Renal cortex interstitium (tissue), 11 donors: ENCODE results near the gene GRK3. TPM values are rescaled to one million over a fixed set of nuclear protein-coding genes. Genes with fewer than 3 reads are reported as not detected.
"Not testable (repeated sequence)": the region's sequence is repeated elsewhere in the genome, so short reads cannot be mapped to it uniquely, and the experiment has no call there.

Experiments
- DNase-seq, 11 donors: peaks; one replicate each; pipeline ENCODE4 v3.0.0-alpha.2; 2013; ENCODE audit warnings: low read depth in 9 of 11, low spot score in 4 of 11; ENCODE audit errors: extremely low read depth in 1 of 11
- polyA plus RNA-seq, 3 donors: library from polyadenylated mRNA; unstranded; fragments of 120-200 nt; gene quantifications; one replicate each; pipeline ENCODE4 v1.2.1, GENCODE V29; 2013; ENCODE audit not compliant: insufficient read length in 3 of 3

GRK3 gene
- polyA plus RNA-seq, 3 donors, result 9.3 to 10.7 (median 9.6) TPM

DNA sequence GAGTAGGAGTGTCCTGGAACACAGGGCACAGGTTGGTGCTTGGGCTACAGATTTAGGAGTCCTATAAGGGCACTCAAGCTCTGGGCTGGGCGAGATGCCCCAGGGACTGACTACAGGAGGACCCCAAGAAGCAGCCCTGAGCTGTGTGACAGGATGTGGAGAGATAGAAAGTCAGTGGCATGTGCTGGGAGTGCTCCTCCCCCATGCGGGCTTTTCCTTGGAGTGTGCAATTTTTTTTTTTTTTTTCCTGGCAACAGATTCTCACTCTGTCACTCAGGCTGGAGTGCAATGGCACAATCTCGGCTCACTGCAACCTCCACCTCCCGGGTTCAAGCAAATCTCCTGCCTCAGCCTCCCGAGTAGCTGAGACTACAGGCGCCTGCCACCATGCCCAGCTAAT is 144.0 kb downstream of the GRK3 start:
- DNase-seq, result not testable (repeated sequence)

DNA sequence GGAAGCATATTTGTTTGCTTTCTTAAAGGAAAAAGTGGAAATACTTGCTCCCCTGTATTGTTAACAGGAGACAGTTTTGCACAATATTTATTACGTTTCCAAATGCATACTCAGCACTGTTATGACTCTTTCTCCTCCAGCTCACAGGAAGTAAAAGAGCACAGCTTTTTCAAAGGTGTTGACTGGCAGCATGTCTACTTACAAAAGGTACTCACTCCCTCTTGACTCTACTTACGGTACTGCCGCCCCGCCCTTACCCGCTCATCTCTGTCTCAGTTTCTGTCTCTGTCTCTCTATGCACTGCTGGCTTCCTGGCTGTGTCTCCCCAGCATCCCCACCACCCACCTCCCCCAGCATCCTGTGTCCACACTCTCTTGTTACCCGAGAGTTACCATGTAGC is 145.3 kb downstream of the GRK3 start:
- DNase-seq, result no peak

GRCh38 chr22:25710501-25710900 is 146.0 kb downstream of the GRK3 start:
- no peak for DNase-seq

- no peak for DNase-seq
These were observed 147.0 kb downstream of the GRK3 start for GRCh38 chr22:25711491-25711890.

DNA sequence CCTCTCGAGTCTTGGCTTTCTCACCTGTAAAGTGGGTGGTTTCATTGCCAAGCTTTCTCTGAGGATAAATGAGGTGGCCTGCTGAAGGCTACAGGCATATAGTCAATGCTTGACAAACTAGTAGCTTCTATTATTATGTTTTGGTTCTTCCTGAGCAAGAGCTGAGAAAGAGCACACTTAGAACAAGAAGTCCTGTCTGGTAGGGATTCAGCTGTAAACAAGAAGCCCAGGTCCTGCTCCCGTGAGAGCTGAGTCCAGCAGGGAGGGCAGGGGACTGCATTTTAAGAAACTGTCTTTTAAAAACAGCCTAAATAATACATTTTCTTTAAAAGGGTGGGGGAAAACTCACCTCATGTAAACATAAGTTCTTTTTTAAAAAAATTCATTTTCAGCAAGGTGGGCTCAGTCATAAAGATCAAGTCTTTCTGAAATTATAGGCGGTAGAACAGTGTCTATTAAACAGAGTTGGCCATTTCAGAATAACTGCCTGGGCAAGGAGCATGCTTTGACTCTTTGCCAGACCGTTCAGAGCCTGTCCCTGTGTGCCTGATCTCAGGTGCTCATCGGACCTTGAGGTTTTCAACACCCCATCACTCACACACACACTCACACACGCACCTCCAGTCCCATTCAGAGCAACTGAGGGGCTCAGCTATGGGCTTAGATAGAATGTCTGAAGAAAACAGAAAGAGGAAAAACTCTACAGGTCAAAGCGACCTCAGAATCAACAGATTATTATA is 148.4 kb downstream of the GRK3 start:
- DNase-seq, result no peak

- DNase-seq, result no peak
These were observed 149.6 kb downstream of the GRK3 start for GRCh38 chr22:25714070-25714469.

DNA sequence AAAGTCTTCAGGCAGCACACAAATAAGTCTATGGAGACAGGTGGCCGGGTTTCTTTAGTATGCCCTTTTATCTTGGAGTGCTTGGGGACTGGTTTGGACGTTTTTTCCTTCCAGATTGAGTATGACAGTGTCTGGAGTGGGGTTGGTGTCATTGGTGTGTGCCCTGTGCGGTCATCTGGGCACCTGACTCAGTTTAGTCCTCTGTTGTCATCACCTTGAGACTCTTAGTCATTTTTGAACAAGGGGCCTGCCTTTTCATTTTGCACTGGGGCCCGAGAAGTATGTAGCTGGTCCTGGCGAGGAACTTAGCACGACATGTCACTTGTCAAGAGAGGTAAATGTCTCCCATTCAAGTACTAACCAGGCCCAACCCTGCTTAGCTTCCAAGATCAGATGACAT is 150.3 kb downstream of the GRK3 start:
- DNase-seq, result no peak

DNA sequence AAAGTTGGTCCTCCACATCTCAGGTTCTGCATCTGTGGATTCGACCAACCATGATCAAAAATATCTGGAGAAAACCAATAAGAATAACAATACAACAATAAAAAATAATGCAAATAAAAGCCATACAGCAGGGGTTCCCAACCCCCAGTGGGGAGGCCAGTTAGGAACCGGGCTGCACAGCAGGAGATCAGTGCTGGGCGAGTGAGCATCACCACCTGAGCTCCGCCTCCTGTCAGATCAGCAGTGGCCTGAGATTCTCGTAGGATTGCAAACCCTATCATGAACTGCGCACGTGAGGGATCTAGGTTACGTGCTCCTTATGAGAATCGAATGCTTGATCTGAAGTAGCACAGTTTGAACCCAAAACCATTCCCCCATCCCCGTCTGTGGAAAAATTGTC is 152.2 kb downstream of the GRK3 start:
- DNase-seq, result no peak

GRCh38 chr22:25718135-25718840 is 153.8 kb downstream of the GRK3 start:
- DNase-seq, result no peak

- no peak for DNase-seq
These were observed 157.7 kb downstream of the GRK3 start for GRCh38 chr22:25722223-25722622.

DNA sequence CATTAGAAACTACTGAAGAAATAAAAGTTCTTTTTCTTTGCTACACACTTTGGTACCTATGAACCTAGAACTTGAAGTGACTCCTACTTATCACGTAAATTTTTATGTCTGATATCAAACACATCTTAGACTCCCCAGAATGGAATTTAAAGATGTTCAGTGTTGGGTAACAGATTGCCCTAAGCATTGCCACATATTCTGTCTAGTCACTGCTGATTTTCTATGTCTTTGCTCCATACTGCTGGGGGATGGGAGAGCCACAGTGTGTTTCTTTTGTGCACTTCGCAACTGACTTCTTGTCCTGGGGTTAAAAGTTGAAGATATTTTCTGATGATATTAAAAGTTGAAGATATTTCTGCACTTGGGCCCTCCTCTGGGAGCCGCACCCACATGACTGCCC is 158.2 kb downstream of the GRK3 start:
- no peak for DNase-seq

DNA sequence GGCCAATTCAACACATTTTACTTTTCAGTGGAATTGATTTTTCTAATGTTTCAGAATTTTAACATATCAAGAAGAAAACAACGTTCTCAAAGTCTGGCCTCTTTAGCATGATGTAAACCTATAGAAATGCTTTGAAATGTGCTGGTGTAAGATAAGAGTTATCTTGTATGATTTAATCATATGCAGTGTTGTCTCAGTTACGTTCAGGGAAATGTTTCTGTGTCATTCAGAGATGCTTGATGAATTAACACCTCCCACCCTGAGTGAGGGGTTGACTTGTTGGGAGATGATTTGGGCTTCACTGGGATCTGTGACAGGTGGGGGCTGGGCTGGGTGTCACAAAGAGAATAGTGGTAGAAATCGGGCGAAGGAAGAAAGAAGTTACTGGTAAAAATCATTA is 161.8 kb downstream of the GRK3 start:
- no peak for DNase-seq

DNA sequence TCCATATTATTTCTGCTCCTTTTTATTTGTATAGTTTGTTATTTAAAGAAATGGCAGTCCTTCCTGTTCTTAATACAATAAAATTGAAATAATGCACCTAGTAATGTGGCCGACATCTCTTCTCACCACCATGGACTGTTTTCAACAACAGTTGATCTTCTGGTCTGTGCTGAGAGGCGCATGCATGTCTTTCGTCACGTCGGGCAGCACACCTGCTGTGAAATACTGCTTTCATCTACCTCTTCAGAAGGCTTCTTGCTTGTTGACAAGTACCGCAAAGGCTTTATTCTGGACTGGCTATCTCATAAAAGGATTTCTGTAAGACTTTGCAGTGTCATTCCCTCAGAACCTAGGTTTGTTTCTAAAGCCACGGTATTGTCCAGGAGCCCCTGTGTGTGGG is 163.6 kb downstream of the GRK3 start:
- no peak for DNase-seq

DNA sequence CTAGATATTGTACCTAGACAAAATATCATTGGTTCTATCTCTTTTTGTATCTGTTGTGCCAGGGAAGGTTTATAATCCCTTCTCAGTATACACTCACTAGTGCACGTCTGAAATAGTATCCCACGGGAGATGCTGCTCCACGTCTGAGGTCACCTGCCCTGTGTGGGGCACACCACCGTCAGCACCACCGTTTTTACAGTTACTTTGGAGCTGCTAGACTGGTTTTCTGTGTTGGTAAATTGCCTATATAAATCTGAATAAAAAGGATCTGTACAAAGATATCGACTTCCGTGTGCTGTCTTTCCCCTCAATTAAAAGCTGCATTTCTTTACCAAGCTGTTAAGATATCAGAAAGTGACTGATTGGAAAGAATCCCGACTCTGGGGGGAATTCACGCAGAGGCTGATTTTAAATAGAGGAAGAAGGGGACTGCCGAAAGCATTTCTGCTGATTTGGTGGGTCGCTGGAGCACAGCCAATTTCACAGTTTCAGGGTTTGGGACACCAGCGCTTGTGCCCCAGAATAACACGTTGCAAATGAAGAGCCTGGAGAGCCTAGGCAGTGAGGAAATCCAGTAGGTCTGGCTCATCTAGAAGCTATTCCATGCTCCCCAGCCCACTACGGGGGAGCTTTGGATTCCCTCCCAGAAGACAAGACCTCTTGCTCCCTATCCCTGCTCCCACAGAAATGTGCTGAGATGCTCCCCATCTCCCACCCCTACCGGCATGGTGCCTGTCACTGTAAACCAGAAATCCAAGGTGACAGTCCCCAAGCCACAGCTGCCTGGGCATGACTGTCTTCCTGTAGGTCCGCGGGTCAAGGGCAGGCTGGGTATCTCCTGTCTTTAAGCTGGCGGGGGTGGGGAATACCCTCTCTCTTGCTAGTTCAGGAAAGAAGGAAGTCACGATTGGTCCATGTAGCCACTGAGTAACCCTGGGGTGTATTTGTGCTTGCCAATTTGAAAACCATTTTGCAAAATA is 164.8 kb downstream of the GRK3 start:
- no peak for DNase-seq

DNA sequence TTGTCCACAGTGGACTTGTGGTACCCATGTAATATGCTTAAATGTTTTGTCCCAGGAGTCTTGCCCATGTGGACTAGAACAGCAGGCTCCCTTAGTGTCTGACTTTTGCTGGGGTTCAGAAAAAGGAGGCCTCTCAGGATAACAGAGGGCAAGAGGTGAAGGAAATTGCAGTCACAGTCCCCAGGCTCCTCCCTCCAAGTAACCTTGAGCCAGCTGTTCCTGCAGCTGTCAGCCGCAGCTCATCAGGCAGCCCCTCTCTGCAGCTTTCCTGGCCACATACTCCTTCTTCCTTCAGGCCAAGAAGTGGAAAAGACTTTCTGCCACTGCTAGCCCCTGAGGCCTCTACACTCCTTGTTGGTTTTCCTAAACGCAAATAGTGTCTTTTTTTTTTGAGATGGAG is 171.2 kb downstream of the GRK3 start:
- no peak for DNase-seq

- no peak for DNase-seq
These were observed 172.0 kb downstream of the GRK3 start for GRCh38 chr22:25736378-25737011.

GRCh38 chr22:25739659-25740344 is 175.3 kb downstream of the GRK3 start:
- DNase-seq, result no peak

GRCh38 chr22:25741692-25742626 is 177.5 kb downstream of the GRK3 start, which contains the start of gene MYO18B:
MYO18B (plus strand) TSS chr22:25742188; CDS start chr22:25761093, 18,905 bp downstream.
- no peak for DNase-seq
